GM19328 (cell line): ENCODE results near the gene PNPLA7.

Source experiments
- ATAC-seq: cut with Tn5 transposase; IDR thresholded peaks from one replicate; pipeline ENCODE4 v1.9.1; 2021; ENCODE audit warnings: mild to moderate bottlenecking, moderate library complexity; ENCODE audit not compliant: unreplicated experiment

PNPLA7 gene

DNA sequence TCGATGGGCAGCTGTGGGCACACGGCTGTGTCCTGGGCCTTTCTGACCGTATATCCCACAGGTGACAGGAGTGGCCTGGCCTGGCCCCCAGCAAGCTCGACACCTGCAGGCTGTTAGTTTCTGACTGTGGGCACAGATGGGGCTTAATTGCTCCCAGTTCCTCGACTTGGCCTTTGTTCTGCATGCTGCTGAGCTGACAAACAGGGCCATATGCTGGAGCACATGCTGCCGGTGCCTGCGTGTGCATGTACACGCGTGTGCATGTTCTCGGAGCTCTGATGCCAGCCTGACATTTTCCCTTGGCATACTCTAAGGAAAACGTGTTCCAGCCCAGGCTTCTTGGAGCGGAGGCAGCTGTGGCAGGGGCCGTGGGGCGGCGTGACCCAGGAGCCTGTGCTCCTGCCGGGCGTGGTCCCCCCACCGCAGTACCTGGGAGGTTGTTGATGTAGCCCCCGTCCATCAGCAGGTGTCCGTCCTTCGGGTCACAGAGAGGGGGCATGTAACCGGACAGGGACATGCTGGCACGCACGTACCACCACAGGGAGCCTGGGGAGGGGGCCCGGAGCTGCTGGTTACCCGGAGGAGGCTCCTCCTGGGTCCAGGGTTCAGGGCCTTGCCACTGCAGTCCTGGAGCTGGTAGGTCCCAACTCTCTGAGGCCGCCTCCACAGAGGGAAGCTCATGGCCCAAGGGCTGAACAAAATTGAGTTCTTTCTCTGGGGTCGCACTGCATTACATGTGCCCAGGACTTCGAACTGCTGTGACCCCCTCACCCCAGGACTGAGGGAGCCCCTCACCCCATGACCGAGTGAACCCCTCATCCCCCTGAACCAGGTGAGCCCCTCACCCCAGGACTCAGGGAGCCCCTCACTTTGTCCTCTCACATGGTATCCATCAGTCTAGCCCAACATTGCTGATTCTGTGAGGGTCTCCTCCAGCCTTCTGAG, 86.9 kb downstream of the PNPLA7 start:
- ATAC-seq, result no peak

DNA sequence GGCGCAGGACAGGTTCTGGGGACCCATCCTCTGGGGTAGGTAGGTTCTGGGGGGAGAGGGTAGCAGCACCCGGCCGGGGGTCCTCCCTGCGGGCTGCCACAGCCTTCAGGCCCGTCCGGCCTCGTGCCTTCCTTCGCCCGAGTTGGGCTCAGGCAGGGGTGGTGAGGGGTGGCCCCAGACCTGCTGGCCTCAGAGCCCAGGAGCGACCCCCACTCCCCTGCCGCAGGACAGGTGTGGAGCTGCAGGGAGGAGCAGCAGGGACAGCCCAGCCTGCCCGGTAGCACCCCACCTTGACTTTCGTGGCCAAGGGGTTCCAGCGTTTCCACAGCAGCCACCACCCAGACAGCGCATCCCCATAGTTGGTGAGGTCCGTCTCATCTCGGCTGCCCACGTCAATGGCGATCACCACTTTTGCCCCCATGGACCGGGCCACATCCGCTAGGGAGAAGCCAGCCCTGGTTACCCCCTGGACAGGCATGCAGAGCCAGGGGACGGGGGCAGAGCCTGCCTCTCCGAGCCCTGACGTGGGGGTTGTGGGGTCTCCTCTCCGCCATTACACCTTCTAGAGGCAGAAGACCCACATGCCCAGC, 87.7 kb downstream of the PNPLA7 start:
- ATAC-seq, result no peak

DNA sequence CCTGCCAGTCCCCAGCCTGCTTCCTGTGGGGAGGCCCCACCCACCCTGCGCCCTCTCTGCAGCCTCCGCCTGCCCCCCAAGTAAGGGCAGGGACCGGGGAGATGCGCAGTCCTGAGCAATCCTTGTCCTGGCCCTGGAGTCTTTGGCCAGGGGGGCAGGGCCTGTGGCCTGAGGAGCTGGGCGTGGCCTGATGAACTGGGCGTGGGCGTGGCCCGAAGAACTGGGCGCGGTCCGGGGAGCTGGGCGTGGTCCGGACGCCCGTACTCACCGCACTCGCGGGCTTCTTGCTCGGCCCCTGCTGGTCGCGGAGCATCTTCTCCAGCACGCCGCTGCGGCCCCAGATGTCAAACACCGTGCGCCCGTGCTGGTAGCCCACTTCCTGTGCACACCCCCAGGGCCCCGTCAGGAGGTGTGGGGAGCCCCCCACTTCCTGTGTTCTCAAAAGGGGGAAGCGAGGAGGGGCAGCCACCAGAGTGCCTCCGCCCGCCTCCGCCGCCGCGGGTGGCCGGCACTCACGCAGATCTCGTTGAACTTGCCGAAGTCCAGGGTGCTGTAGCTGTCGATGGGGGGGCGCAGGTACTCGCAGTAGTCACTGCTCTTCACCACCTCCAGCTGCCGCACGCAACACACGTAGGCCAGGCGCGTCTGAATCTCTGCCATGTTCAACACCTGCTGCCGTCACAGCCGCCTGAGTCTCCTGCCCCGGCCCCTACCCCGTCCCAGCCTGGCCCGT, 88.4 kb downstream of the PNPLA7 start:
- ATAC-seq, result no peak

DNA sequence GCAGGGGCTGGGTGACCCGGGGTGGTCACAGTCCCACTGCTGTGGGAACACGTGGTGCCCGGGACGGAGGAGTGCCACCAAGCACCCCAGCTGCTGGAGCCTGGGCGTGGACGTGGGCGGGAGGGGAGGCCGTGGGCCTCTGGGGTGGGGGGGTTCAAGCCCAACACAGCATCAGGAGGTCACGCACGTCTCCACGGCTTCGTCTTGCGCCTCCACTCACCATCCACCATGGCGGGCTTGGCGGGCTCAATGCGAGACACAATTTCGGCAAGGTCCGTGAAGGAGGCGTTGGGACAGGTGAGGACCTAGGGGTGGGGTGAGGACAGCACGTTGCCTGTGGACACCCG, 88.9 kb downstream of the PNPLA7 start:
- no peak for ATAC-seq

DNA sequence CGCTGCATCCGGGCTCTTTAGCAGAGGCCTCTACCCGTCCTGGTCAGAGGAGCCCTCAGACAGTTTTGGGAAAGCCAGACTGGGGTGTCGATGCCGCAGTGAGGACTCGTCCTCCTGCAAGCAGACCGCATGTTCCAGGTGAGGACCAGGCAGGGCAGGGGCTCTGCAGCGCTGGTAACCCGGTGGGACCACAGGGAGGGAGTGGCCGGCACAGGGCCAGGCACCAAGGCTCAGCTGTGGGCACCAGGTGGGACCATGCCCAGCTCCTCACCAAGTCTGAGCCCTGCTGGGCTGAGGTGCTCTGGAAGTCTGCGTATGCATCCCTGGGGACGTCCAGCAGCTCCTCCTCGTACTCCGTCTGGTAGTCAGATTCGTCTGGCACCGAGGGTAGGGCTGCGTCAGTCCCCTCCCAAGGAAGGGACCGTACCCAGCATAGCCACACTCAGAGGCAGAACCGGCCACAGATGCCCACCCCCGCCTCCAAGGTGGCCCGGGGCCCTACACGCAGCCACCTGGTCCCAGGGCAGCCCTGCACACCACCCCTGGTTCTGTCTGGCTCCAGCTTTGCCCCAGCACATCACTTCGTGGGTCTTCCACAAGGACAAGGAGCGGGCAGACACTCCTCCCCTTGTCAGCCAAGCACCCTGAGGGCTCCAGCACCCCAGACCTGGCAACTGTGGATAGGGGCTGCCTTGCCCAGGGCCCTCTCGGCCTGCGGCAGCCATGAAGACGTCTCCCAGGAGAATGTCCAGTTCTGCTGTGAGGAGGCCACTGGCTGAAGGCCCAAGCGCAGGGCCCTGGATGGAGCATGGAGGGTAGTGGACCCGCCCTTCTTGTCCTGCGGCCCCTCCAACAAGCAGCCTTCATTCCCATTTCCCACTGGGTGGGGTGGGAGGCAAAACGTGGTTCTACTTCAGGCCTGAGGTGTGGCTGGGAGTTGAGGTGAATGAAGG, 89.6 kb downstream of the PNPLA7 start:
- no peak for ATAC-seq

DNA sequence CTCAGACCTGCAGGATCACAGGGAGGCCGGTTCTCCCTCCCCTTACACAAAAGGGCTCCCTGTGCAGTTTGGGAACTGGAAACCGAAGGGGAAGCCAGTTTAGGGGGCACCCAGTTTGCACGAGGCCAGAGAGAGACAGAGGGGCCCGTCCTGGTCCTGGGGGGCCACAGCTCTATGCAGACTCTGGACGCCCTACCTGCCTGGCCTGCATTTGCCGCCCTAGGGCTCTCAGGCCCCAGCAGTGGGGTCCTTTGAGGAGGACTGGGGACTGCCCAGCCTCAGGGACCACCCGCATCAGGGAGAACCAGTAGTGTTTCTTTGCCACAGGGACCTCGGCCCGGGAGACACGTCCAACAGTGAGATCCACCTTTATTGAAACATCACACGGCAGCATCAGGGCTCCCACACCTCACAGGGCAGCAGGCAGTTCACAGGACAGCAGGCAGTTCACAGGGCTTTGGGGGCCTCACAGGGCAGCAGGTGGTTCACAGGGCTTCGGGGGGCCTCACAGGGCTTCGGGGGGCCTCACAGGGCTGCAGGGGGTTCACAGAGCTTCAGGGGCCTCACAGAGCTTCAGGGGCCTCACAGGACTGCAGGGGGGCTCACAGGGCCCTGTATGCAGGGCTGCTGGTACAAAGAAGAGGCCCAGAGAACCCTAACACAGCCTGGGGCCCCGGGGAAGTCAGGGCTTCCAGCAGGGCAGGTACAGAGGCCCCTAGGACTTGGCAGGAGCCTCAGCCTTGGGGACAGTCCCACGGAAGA, 90.4 kb downstream of the PNPLA7 start:
- no peak for ATAC-seq

DNA sequence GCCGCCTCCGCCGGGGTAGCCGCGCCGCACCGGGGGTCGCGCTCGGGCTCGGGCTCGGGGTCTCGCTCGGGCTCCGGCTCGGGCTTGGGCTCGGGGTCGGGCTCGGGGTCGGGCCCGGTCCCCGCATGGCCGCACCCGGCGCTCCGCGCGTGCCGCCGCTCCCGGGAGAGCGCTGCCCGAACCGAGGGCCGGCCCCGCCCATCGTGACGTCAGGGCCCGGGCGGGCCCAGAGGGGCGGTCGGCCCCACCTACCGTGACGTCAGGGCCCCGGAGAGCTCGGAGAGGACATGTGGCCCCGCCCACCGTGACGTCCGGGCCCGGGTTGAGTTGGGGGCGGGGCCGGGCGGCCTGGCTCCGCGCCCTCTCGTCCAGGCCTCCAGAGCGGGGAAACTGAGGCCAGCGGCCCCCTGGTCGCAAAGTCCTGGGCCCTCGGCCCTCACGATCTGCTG, 91.0 kb downstream of the PNPLA7 start, which contains the start of gene NSMF:
Gene NSMF (minus strand): TSS at position 183 of the 449 bp plus-strand sequence. CDS start 232 bp downstream, outside the sequence.
- peak; percentile 74 for ATAC-seq

DNA sequence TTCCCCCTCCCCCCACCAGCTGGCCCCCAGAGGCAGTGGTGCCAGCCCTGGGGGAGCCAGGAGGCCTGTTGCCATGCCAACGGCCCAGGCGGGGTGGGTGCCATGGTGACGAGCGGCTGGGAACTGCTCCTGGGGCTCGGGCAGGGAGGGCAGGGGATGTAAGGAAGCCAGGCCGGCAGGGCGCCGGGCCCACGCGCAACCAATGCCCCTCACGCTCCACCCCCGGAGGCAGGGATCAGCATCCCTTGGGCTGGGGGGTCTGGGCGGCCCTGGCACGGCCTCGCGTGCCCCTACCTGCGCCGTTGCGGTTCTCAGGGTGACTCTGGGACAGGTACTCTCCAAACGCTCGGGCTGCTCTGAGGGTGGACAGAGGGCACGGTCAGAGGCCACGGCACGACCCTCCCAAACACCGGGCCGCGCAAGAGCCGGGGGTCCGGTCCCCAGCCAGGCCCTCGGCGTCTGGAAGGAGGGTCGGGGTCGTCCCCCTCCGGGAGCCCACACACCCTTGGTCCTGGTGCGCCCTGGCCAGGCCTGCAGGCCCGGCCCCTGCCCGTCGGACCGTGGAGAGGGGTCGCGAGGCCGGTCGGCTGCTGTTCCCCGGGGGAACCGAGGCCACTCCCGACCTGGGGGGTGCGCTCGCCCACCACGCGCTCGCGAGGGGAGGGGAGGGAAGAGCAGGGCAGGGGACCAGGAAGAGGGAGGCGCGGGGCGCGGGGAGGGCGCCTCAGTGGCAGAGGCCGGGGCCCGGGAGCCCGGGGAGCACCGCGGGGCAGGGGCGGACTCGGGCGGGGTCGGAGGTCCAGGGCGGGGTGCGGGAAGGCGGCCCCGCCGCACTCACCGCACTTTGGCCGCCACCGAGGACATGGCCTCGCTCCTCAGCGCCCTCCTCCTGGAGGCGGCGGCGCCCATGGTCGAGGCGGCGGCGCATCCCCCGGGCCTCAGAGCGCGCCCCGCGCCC, 91.7 kb downstream of the PNPLA7 start:
- peak; percentile 10 for ATAC-seq

DNA sequence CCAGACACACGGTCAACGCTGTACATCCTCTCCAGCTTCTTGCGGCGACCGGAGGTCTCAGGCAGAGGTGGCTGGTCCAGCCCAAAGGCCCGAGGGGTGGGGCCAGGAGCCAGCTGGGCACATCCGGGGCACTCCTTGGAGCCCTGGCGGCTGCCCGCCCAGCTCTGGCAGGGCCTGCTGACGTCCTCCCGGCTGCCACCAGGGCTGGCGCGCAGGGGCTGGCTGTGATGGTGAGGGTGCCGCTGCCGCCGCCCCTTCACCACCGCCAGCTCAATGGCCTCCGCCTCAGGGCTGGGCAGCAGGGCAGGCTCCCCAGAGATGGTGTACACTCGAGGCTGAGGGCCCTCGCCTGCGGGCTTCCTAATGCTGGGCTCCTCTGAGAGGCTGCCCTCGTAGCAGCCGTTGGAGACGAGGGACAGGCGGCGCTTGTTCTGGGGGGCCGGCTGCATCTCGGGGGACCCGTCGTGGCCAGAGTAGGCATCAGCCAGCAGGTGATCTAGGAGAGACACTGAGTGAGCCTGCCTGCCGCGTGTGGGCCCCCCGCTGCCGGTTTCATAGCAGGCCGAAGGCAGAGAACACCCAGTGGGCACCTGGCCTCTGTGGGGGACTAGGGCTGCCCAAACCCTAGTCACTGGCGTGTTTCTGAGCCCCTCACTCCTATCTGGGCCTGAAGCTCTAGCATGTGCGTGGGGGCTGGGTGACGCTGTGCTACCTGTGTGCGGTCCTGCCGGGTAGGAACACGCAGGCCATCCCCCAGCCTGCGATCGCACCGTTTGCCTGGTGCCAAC, 92.6 kb downstream of the PNPLA7 start:
- ATAC-seq, result no peak

DNA sequence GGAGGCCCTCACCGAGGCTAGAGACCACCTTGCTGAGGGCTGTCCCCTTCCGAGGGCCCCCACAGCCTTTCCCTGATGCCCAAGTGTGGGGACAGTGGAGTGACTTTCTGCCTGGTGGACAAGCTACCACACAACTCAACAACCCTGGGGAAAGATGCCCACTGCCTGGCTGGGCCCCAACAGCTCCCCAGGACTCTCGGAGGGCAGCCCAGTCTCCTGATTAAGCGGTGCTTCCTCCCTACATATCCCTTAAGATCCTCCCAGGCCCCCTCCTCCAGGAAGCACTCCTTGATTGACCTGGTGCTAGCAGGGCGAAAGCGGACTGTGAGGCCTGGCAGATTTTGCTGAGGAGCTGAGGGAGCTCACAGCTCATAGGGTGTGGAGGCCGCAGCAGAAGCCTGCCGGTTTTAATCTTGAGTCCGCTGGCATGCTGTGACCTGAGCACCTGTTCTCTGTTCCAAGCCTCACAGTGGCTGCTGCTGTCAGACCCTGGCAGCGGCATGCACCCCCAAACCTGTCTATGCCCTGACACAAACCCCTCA, 93.3 kb downstream of the PNPLA7 start:
- no peak for ATAC-seq

DNA sequence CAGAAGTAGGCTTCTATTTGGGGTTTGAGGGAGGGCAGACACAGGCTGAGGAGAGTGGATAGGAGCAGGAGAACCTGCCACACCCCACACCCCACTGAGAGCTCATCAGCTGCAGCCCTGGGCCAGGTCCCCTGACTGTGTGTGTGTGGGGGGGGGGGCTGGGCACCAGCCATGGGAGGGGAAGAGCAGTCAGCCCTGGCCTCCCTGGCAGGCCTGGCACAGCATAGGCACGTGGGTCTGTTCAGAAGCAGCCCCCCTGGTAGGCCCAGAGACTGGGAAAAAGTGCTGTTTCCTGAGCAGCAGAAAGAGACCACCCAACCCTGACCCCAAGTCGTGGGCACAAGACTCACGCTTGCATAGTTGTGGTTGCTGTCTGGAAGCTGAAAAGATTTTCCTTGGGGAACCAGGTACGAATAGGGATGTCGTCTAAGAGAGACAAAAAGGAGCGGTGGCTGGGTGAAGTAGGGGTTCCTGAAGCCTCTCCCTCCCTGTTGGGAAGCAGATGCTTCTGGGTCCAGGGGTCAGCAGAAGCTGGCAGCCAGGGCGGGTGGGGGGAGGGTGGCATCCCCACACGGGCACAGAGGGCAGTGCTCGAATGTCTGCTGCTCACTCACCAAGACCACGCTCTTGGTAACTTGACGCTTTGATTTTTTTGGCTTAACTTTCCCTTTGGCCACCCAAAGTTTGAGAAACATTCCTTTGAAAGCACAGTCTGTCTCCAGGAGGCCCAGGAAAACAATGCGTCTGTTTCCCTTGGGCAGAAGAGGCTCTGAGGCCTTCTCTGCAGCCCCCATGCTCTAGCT, 93.9 kb downstream of the PNPLA7 start:
- no peak for ATAC-seq

DNA sequence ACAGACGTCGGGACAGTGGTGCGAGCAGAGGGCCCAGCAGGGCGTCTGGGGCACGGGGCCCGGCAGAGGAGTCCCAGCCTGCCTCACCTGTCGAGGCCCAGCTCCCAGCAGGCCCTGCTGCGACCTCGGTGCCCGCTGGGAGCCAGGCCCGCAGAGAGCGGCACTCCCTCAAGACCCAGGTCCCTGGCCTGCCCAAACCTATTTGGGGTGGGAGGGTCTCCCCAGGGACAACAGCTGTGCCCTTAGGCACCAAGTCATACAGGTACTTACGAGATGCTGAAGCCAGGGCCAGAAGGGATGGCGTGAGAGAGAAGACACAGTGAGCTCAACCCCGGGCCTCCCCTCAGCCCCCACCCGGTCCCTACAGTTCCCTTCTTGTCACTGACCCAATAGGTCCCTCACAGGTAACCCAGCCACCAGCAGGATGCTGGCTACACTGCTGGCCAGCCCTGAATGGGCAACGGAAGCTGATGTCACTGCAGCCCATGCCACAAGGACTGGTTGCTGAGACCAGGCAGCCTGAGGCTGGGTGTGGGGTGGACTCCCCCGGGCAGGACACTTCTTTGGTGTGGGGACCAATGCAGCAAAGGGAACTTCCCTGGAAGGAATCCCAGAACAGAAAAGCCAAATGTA, 94.7 kb downstream of the PNPLA7 start:
- no peak for ATAC-seq

DNA sequence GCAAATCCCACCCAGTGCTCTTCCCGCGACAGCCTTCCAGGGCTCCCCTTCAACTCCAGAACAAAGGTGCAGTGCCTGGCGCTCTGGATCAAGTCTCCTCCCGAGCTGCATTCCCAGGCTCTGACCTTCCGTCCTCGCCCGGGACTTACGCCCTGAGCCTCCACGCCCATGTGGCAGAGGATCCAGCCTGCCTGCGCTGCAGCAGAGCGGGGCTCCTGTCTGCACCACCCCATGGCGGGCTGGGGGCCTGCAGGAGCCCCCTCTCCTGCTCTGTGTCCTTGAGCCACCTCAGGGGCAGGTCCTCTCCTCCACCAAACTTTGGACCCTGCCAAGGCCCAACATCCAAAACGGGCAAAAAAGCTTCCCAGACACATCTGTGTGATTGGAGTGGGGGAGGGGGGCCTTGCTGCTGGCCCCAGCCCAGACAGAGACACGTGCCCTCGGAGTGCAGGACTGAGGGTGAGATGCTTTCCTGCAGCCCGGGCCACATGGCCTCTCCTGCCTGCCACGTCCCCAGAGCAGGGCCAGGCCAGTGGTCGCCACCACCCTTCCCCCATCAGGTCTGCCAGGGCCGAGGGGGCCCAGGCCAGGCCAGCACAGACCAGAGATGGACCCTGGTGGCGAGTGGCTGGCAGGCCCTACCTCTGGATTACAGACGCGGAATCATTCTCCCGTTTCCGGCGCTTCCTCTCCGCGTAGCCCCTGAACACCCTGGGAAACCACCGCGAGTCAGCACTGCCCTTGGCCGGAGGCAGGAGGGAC, 95.4 kb downstream of the PNPLA7 start:
- no peak for ATAC-seq

DNA sequence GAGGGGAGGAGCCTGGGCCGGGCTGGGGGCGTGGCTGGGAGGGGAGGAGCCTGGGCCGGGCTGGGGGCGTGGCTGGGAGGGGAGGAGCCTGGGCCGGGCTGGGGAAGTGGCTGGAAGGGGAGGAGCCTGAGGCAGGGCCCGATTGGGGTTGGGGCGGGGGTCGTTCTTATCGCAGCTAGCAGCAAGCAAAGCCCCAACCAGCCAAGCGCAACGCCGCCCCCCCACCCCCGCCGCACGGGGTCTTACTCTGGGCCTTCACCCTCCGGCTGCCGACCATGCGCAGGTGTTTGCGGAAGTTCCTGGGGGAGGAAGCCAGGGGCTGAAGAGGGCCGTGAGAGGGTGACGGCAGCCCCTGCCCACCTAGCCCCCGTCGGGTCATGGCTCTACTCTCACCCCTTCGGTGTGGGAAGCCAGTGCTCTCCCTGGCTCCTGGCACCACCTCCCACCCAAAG, 96.0 kb downstream of the PNPLA7 start:
- no peak for ATAC-seq

DNA sequence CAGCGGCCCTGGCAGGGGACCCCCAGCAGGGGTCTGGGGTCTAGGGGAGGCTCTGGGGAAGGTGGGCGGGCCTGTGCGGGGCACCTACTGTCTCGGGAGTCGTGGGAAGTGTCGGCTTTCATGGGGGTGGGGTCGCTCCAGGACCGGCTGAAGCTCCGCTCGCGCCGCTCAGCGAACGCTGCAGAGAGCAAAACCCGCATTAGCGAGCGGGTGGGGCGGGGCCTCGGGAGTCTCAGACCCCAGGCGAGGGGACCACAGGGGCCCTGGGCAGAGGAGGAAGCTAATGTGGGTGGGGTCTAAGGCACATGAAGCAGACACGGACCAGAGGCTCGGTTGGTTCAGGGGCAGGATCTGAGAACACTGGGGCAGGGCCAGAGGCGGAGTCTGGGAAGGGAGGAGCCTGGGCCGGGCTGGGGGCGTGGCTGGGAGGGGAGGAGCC, 96.5 kb downstream of the PNPLA7 start:
- ATAC-seq, result no peak
